ENCODE measurements around the gene GRIN3B. TPM values are rescaled to one million over a fixed set of nuclear protein-coding genes. Genes with fewer than 3 reads are reported as not detected.

Gene GRIN3B
- total and polyA plus RNA-seq, 2 of the 4 experiments (the other 2 are of a cell fraction): under 0.01 to 0.91 TPM

- Histone ChIP-seq H2AFZ (replicated peaks; ENCODE audit: low read length, poor library complexity) (no peak overlapping the region), H4K8ac (ENCODE audit: low read depth in 2 of 2, low read length in 2 of 2) (no peak overlapping the region), H3K14ac (replicated peaks; ENCODE audit: low read depth, low read length) (no peak overlapping the region), H3K27ac (ENCODE audit: insufficient read depth, low read length) (no peak overlapping the region), H3K9me1 (ENCODE audit: insufficient read depth, low read length) (no peaks in the 10 kb centered on the region), H3K79me1 (ENCODE audit: low read depth in 1 of 2, low read length in 2 of 2) (no peaks in the 10 kb centered on the region), H3K4me3 (ENCODE audit: insufficient read depth, low read depth, low read length) (no peak overlapping the region), H2AK9ac (replicated peaks; ENCODE audit: low read depth, low read length, poor library complexity) (no peak overlapping the region), H3K9ac (ENCODE audit: low read depth, low read length) (no peak overlapping the region), H4K5ac (ENCODE audit: low read depth, low read length) (no peak overlapping the region), H3K4me2 (ENCODE audit: low read depth, low read length) (no peak overlapping the region), H2AK5ac (ENCODE audit: low read depth, low read length) (no peak overlapping the region), H2BK120ac (ENCODE audit: low read depth, low read length) (no peak overlapping the region), H3K36me3 (ENCODE audit: control insufficient read depth, insufficient read depth, low read length) (peaks cover 8% of the 10 kb centered on the region; the same call in 1 of the 2 replicates), H2BK5ac (ENCODE audit: low read depth, low read length, poor library complexity, severe bottlenecking) (no peak overlapping the region), H4K20me1 (ENCODE audit: insufficient read depth, low read length) (0 out of 2 replicates have a peak, but pooled peaks cover 11% of the 10 kb centered on the region), H3K4me1 (ENCODE audit: control insufficient read depth, insufficient read depth, low read length) (peaks cover 5% of the 10 kb centered on the region), H3K23ac (ENCODE audit: low read depth, low read length) (no peak overlapping the region), H3K9me3 (ENCODE audit: control insufficient read depth, insufficient read depth, low read length) (no peaks in the 10 kb centered on the region), H3K18ac (ENCODE audit: low read depth, low read length) (no peak overlapping the region), H3K4ac (ENCODE audit: low read depth, low read length) (no peak overlapping the region), H2BK15ac (ENCODE audit: low read depth, low read length) (no peak overlapping the region), H4K91ac (ENCODE audit: insufficient read depth, low read depth, low read length) (no peak overlapping the region), H3K27me3 (ENCODE audit: control insufficient read depth, insufficient read depth, low read length) (peaks cover 44% of the 10 kb centered on the region), H3K56ac (ENCODE audit: extremely low read depth, insufficient read depth, low read length) (no peak overlapping the region), H2BK20ac (ENCODE audit: low read depth, low read length) (no peak overlapping the region)
- no peak for TF ChIP-seq SMC3 (IDR thresholded peaks at IDR 0.05; ENCODE audit: low read depth, low read length)
- no peak for TF ChIP-seq USF2 (IDR thresholded peaks at IDR 0.05; ENCODE audit: low read depth, low read length)
- no peak for TF ChIP-seq RFX5 (IDR thresholded peaks at IDR 0.05; ENCODE audit: low read depth, low read length)
- no peak for TF ChIP-seq MXI1 (IDR thresholded peaks at IDR 0.05; ENCODE audit: borderline replicate concordance, low read depth, low read length)
- no peak for TF ChIP-seq ELK1 (IDR thresholded peaks at IDR 0.05; ENCODE audit: borderline replicate concordance, low read depth, low read length)
- no peak for TF ChIP-seq FOS (IDR thresholded peaks at IDR 0.05; ENCODE audit: low read depth, low read length)
- TF ChIP-seq RCOR1 (IDR thresholded peaks at IDR 0.05; ENCODE audit: insufficient replicate concordance, low read length): no peak
- TF ChIP-seq POLR2A (IDR thresholded peaks at IDR 0.05; ENCODE audit: low read depth, low read length): no peak
- TF ChIP-seq CEBPB (IDR thresholded peaks at IDR 0.05; ENCODE audit: low read depth, low read length): no peak
- no peak for TF ChIP-seq NFE2L2 (IDR thresholded peaks at IDR 0.05; ENCODE audit: low read depth, low read length)
- TF ChIP-seq MAZ (IDR thresholded peaks at IDR 0.05; ENCODE audit: borderline replicate concordance, low read depth, low read length): no peak
- TF ChIP-seq CHD1 (IDR thresholded peaks at IDR 0.05; ENCODE audit: low read depth, low read length): no peak
- TF ChIP-seq BHLHE40 (IDR thresholded peaks at IDR 0.05; ENCODE audit: low read depth, low read length): no peak
- TF ChIP-seq CTCF (conservative IDR thresholded peaks at IDR 0.05; ENCODE audit: low read depth, low read length): no peak
- no peak for TF ChIP-seq RAD21 (IDR thresholded peaks at IDR 0.05; ENCODE audit: low read length)
- no peak for TF ChIP-seq MAFK (IDR thresholded peaks at IDR 0.05; ENCODE audit: low read depth, low read length)
- ChIA-PET POLR2A (ENCODE audit: unreplicated experiment) (no interaction called here), CTCF (no interaction called here)
- dilution Hi-C loops (cut with HindIII; ENCODE audit: low sequenced_read_pairs, unreplicated experiment): no loop called here
- ATAC-seq (ENCODE audit: low read depth): no peak
- no CpG with 5 or more reads among the region's 3 CpGs for WGBS, 2 experiments (ENCODE audit: extremely low coverage in 2 of 2, insufficient read length in 1 of 2)
- no peak for DNase-seq
- BruUV-seq (replicated peaks): no TSS peak
- in situ Hi-C loops (cut with MboI; ENCODE audit: low sequenced_read_pairs): loop anchor here (5.0 kb wide), 1 partner anchor 142 kb away; the partner anchor contains the start of gene CFD
- intact Hi-C loops (cut with micrococcal nuclease): no loop called here
Observed at GRCh38 chr19:999379-999719, 870 bp upstream of the GRIN3B start.

All from IMR-90 (cell line).